ENCODE data around the gene LRRC53.

GRCh38 chr1:74486036-74486435 lies 26.4 kb downstream of the LRRC53 start:
- TF ChIP-seq ATF3 (CRISPR knock-in tag; conservative IDR thresholded peaks at IDR 0.05) = no peak
- no peak for TF ChIP-seq CTCF (IDR thresholded peaks at IDR 0.05)
- no peak for TF ChIP-seq CREB1 (CRISPR knock-in tag; IDR thresholded peaks at IDR 0.05)
- no peak for TF ChIP-seq FOXP1 (CRISPR knock-in tag; IDR thresholded peaks at IDR 0.05; ENCODE audit: borderline replicate concordance)
- TF ChIP-seq E2F4 (CRISPR knock-in tag; IDR thresholded peaks at IDR 0.05; ENCODE audit: borderline replicate concordance, low read depth) = no peak
- no peak for TF ChIP-seq STAT6 (CRISPR knock-in tag; conservative IDR thresholded peaks at IDR 0.05; ENCODE audit: low read depth)
- TF ChIP-seq USF2 (CRISPR knock-in tag; IDR thresholded peaks at IDR 0.05) = no peak
- TF ChIP-seq USF1 (CRISPR knock-in tag; IDR thresholded peaks at IDR 0.05) = no peak
- TF ChIP-seq GABPB1 (CRISPR knock-in tag; IDR thresholded peaks at IDR 0.05) = no peak

Data from WTC11 (cell line).